GM12878 (cell line): Measurements from ENCODE around the gene FRK. TPM values are rescaled to one million over a fixed set of nuclear protein-coding genes. Genes with fewer than 3 reads are reported as not detected.

Source experiments
- ASH2L ChIP-seq: fragments of 300-600, 200-600 bp; sonication (generic); IDR thresholded peaks from 2 replicates; pipeline ENCODE4 v1.6.1; 2017; ENCODE audit warnings: low read depth, mild to moderate bottlenecking, borderline replicate concordance
- BACH1 ChIP-seq: fragments of 450-650 bp; IDR thresholded peaks from 2 replicates; pipeline ENCODE4 v1.6.1; 2017; ENCODE audit warnings: mild to moderate bottlenecking, borderline replicate concordance
- BCL11A ChIP-seq: IDR thresholded peaks from 2 replicates; pipeline ENCODE4 v1.6.1; 2011; ENCODE audit warnings: low read depth, low read length
- BRCA1 ChIP-seq: IDR thresholded peaks from 2 replicates; pipeline ENCODE4 v1.6.1; 2011; ENCODE audit warnings: low read depth, low read length, improper control_type of control experiment
- CBX3 ChIP-seq: fragments of 200-600 bp; sonication (generic); IDR thresholded peaks from 2 replicates; pipeline ENCODE4 v1.6.1; 2016; ENCODE audit warnings: low read depth, borderline replicate concordance
- CEBPB ChIP-seq, 2 experiments: fragments of 150-350 bp in 1 of 2; IDR thresholded peaks; 2 replicates each; pipeline ENCODE4 v1.6.1; 2012 to 2014; ENCODE audit warnings: low read depth in 2 of 2, low read length in 2 of 2, borderline replicate concordance in 1 of 2, inconsistent platforms in 1 of 2
- EED ChIP-seq: sonication (generic); IDR thresholded peaks from 2 replicates; pipeline ENCODE4 v1.6.1; 2016; ENCODE audit warnings: antibody characterized with exemption, low read depth
- EP300 ChIP-seq, 2 experiments: fragments of 150-350 bp in 1 of 2; IDR thresholded peaks; 2 replicates each; pipeline ENCODE4 v1.6.1; 2011 to 2012; ENCODE audit warnings: low read depth in 2 of 2, low read length in 2 of 2, borderline replicate concordance in 1 of 2, improper control_type of control experiment in 1 of 2, inconsistent platforms in 1 of 2; ENCODE audit not compliant: control insufficient read depth in 1 of 2
- ESRRA ChIP-seq: IDR thresholded peaks from 2 replicates; pipeline ENCODE4 v1.6.1; 2012; ENCODE audit warnings: mild to moderate bottlenecking, low read length, improper control_type of control experiment
- HDGF ChIP-seq: fragments of 450-650 bp; IDR thresholded peaks from 2 replicates; pipeline ENCODE4 v1.6.1; 2016; ENCODE audit warnings: antibody characterized with exemption
- JUNB ChIP-seq: IDR thresholded peaks from 2 replicates; pipeline ENCODE4 v1.6.1; 2016; ENCODE audit warnings: antibody characterized with exemption, mild to moderate bottlenecking
- JUND ChIP-seq: IDR thresholded peaks from 2 replicates; pipeline ENCODE4 v1.6.1; 2012; ENCODE audit warnings: low read depth, mild to moderate bottlenecking, low read length, improper control_type of control experiment, moderate library complexity
- MXI1 ChIP-seq: fragments of 150-350 bp; IDR thresholded peaks from 2 replicates; pipeline ENCODE4 v1.6.1; 2011; ENCODE audit warnings: low read depth, mild to moderate bottlenecking, inconsistent platforms, low read length, improper control_type of control experiment
- NFIC ChIP-seq: IDR thresholded peaks from 2 replicates; pipeline ENCODE4 v1.6.1; 2012; ENCODE audit warnings: low read depth, mild to moderate bottlenecking, inconsistent platforms, low read length, moderate library complexity
- PAX8 ChIP-seq: fragments of 450-650 bp; IDR thresholded peaks from 2 replicates; pipeline ENCODE4 v1.6.1; 2017; ENCODE audit warnings: mild to moderate bottlenecking, moderate library complexity
- RB1 ChIP-seq: fragments of 450-650 bp; formaldehyde crosslinking; IDR thresholded peaks from 2 replicates; pipeline ENCODE4 v1.6.1; 2017; ENCODE audit warnings: mild to moderate bottlenecking, borderline replicate concordance
- RBBP5 ChIP-seq: fragments of 200-600 bp; sonication (generic); conservative IDR thresholded peaks from 2 replicates; pipeline ENCODE4 v1.6.1; 2016
- RELA ChIP-seq: fragments of 450-650 bp; IDR thresholded peaks from 2 replicates; pipeline ENCODE4 v1.8.0; 2014; ENCODE audit warnings: borderline replicate concordance; ENCODE audit not compliant: partially characterized antibody
- SIN3A ChIP-seq: IDR thresholded peaks from 2 replicates; pipeline ENCODE4 v1.6.1; 2012; ENCODE audit warnings: low read depth, low read length, improper control_type of control experiment
- SREBF1 ChIP-seq: IDR thresholded peaks from 2 replicates; pipeline ENCODE4 v1.6.1; 2012; ENCODE audit warnings: mild to moderate bottlenecking, low read length
- STAT1 ChIP-seq: fragments of 450-650 bp; conservative IDR thresholded peaks from 2 replicates; pipeline ENCODE4 v1.6.1; 2014; ENCODE audit warnings: antibody characterized with exemption, mild to moderate bottlenecking
- STAT3 ChIP-seq: IDR thresholded peaks from 2 replicates; pipeline ENCODE4 v1.6.1; 2011; ENCODE audit warnings: low read depth, low read length, improper control_type of control experiment
- SUZ12 ChIP-seq: fragments of 200-600 bp; sonication (generic); IDR thresholded peaks from one replicate; pipeline ENCODE4 v1.6.1; 2018; ENCODE audit warnings: antibody characterized with exemption, mild to moderate bottlenecking; ENCODE audit not compliant: unreplicated experiment
- TCF12 ChIP-seq: IDR thresholded peaks from 2 replicates; pipeline ENCODE4 v1.6.1; 2011; ENCODE audit warnings: low read depth, mild to moderate bottlenecking, low read length
- TCF3 ChIP-seq: IDR thresholded peaks from 2 replicates; pipeline ENCODE4 v1.6.1; 2012; ENCODE audit warnings: low read depth, mild to moderate bottlenecking, low read length, borderline replicate concordance; ENCODE audit not compliant: insufficient read depth
- ZZZ3 ChIP-seq: IDR thresholded peaks from 2 replicates; pipeline ENCODE4 v1.6.1; 2011; ENCODE audit warnings: low read depth; ENCODE audit not compliant: control insufficient read depth, insufficient read length
- polyA plus RNA-seq, 11 experiments: library from polyadenylated mRNA; depleted of rRNA in 4 of 11; unstranded in 6 of 11; stranded (reverse) in 5 of 11; fragments of >200 nt; fragmentation: Nextera tagmentation in 4 of 11; fragmentation: Illumina TruSeq in 1 of 11; extraction: Ambion mirVana in 4 of 11; extraction: Trizol in 1 of 11; gene quantifications; 1 replicate in 1 of 11; 2 replicates in 10 of 11; pipeline versions ENCODE4 v1.2.1 to v1.2.3, GENCODE V29; 2011 to 2016; ENCODE audit warnings: inconsistent platforms in 2 of 11, missing spikeins in 2 of 11, low read depth in 1 of 11
- total RNA-seq, 4 experiments: library from RNA; depleted of rRNA in 3 of 4; stranded (reverse); fragments of >200 nt in 3 of 4; fragmentation: Illumina TruSeq in 1 of 4; extraction: Trizol in 1 of 4; gene quantifications; 2 replicates each; pipeline versions ENCODE4 v1.2.1 to v1.2.3, GENCODE V29; 2013 to 2021
- TF ChIP-seq, protein P1 (sequence below): IDR thresholded peaks from 2 replicates; pipeline ENCODE4 v1.6.1; 2012; ENCODE audit warnings: low read depth, low read length, improper control_type of control experiment
- TF ChIP-seq, protein P2 (sequence below): IDR thresholded peaks from 2 replicates; pipeline ENCODE4 v1.6.1; 2012; ENCODE audit warnings: low read length, inconsistent platforms
- TF ChIP-seq, protein P3 (sequence below): IDR thresholded peaks from 2 replicates; pipeline ENCODE4 v1.6.1; 2012; ENCODE audit warnings: low read depth, low read length, improper control_type of control experiment
- TF ChIP-seq, protein P4 (sequence below): IDR thresholded peaks from 2 replicates; pipeline ENCODE4 v1.6.1; 2012; ENCODE audit warnings: low read depth, low read length, improper control_type of control experiment

The FRK gene
- total and polyA plus RNA-seq, 10 of the 15 experiments (the other 5 are each of a cell fraction or from before 2014, with no cell fraction given): 0.29 to 2.4 (median 1.2) TPM

DNA sequence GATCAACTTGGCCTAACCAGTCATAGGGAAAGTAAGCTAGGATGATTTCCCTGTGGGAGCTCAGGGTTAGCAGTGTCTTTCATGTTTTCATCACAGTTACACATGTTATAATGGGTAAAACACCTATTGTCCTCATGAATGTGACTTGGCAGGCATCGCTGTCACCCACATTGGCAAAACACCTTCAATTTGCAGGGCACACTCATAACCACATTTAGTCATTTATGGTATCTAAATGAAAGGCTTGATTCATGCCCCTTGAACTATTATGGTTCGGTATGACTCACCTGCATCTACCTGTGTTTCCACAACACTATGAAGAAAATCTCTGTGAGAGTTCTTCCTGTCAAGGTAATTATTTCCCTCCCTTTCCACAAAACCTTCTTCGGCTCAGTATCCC is 49.2 kb downstream of the FRK start (continued):
- TF ChIP-seq, protein P1, sequence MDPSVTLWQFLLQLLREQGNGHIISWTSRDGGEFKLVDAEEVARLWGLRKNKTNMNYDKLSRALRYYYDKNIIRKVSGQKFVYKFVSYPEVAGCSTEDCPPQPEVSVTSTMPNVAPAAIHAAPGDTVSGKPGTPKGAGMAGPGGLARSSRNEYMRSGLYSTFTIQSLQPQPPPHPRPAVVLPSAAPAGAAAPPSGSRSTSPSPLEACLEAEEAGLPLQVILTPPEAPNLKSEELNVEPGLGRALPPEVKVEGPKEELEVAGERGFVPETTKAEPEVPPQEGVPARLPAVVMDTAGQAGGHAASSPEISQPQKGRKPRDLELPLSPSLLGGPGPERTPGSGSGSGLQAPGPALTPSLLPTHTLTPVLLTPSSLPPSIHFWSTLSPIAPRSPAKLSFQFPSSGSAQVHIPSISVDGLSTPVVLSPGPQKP: no peak
- TF ChIP-seq SUZ12 (no peak), EP300 (IDR thresholded peaks at IDR 0.05; ENCODE audit: borderline replicate concordance in 1 of 2, control insufficient read depth in 1 of 2, low read depth in 2 of 2, low read length in 2 of 2) (peak; percentile 76 to 84; a peak in 3 of 4 replicates), RB1 (no peak), ESRRA (no peak), HDGF (no peak), CEBPB (IDR thresholded peaks at IDR 0.05; ENCODE audit: borderline replicate concordance in 1 of 2, low read depth in 2 of 2, low read length in 2 of 2) (no peak), SIN3A (no peak), BRCA1 (no peak), STAT3 (no peak), TCF3 (no peak), JUNB (peak; percentile 95), ZZZ3 (no peak), RELA (no peak), BCL11A (peak; percentile 89), JUND (peak; percentile 55; the same call in 1 of the 2 replicates), SREBF1 (no peak), CBX3 (no peak), PAX8 (no peak), BACH1 (peak; percentile 81; the same call in 1 of the 2 replicates), EED (peak; percentile 77), RBBP5 (no peak), ASH2L (no peak), NFIC (peak; percentile 79), TCF12 (no peak), MXI1 (no peak), STAT1 (no peak)
- TF ChIP-seq, protein P2, sequence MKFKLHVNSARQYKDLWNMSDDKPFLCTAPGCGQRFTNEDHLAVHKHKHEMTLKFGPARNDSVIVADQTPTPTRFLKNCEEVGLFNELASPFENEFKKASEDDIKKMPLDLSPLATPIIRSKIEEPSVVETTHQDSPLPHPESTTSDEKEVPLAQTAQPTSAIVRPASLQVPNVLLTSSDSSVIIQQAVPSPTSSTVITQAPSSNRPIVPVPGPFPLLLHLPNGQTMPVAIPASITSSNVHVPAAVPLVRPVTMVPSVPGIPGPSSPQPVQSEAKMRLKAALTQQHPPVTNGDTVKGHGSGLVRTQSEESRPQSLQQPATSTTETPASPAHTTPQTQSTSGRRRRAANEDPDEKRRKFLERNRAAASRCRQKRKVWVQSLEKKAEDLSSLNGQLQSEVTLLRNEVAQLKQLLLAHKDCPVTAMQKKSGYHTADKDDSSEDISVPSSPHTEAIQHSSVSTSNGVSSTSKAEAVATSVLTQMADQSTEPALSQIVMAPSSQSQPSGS: no peak; the same call in 1 of the 2 replicates
- TF ChIP-seq, protein P3, sequence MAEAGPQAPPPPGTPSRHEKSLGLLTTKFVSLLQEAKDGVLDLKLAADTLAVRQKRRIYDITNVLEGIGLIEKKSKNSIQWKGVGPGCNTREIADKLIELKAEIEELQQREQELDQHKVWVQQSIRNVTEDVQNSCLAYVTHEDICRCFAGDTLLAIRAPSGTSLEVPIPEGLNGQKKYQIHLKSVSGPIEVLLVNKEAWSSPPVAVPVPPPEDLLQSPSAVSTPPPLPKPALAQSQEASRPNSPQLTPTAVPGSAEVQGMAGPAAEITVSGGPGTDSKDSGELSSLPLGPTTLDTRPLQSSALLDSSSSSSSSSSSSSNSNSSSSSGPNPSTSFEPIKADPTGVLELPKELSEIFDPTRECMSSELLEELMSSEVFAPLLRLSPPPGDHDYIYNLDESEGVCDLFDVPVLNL: no peak
- TF ChIP-seq, protein P4, sequence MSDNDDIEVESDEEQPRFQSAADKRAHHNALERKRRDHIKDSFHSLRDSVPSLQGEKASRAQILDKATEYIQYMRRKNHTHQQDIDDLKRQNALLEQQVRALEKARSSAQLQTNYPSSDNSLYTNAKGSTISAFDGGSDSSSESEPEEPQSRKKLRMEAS: no peak
